GM23338 (cell line): ENCODE measurements around the gene FRMD4A. TPM values are rescaled to one million over a fixed set of nuclear protein-coding genes. Genes with fewer than 3 reads are reported as not detected.

Experiments used
- ATAC-seq: fragments of 200-7000 bp; cut with Tn5 transposase; 3 replicates; pipeline ENCODE4 v1.9.1; 2020
- DNase-seq: peaks from one replicate; pipeline ENCODE4 v3.0.0-alpha.2; 2015; ENCODE audit warnings: low spot score
- H2AFZ ChIP-seq: fragments of 200-600 bp; sonication (generic); 2 replicates; pipeline ENCODE4 v1.8.0; 2016; ENCODE audit warnings: antibody characterized with exemption, mild to moderate bottlenecking, moderate library complexity
- H3F3A ChIP-seq: fragments of 200-600 bp; sonication (generic); replicated peaks from 2 replicates; pipeline ENCODE4 v1.8.0; 2017; ENCODE audit warnings: antibody characterized with exemption, mixed run types, low read depth
- H3K27ac ChIP-seq: fragments of 200-600 bp; sonication (generic); 2 replicates; pipeline ENCODE4 v1.6.1; 2016; ENCODE audit warnings: low read depth
- H3K27me3 ChIP-seq: fragments of 200-600 bp; sonication (generic); 2 replicates; pipeline ENCODE4 v1.8.0; 2016; ENCODE audit warnings: mild to moderate bottlenecking, mixed run types, moderate library complexity; ENCODE audit not compliant: insufficient read depth
- H3K36me3 ChIP-seq: fragments of 200-600 bp; sonication (generic); 2 replicates; pipeline ENCODE4 v1.8.0; 2016; ENCODE audit warnings: mild to moderate bottlenecking; ENCODE audit not compliant: insufficient read depth
- H3K4me1 ChIP-seq: fragments of 200-600 bp; sonication (generic); 2 replicates; pipeline ENCODE4 v1.8.0; 2016; ENCODE audit warnings: mild to moderate bottlenecking, moderate library complexity; ENCODE audit not compliant: insufficient read depth
- H3K4me2 ChIP-seq: fragments of 200-600 bp; sonication (generic); 2 replicates; pipeline ENCODE4 v1.7.1; 2017; ENCODE audit warnings: mixed run types
- H3K4me3 ChIP-seq: fragments of 200-600 bp; sonication (generic); 2 replicates; pipeline ENCODE4 v1.6.1; 2016; ENCODE audit warnings: mixed run types
- H3K79me2 ChIP-seq: fragments of 200-600 bp; sonication (generic); replicated peaks from 2 replicates; pipeline ENCODE4 v1.8.0; 2017; ENCODE audit warnings: mild to moderate bottlenecking; ENCODE audit not compliant: insufficient read depth
- H3K9me2 ChIP-seq: fragments of 200-600 bp; sonication (generic); 2 replicates; pipeline ENCODE4 v1.8.0; 2017; ENCODE audit not compliant: insufficient read depth
- H4K20me1 ChIP-seq: fragments of 200-600 bp; sonication (generic); replicated peaks from 2 replicates; pipeline ENCODE4 v1.8.0; 2017; ENCODE audit warnings: mild to moderate bottlenecking; ENCODE audit not compliant: insufficient read depth
- H3K27ac Mint-ChIP-seq: 2 replicates; pipeline ENCODE4 v1.8.0; 2020; ENCODE audit warnings: inconsistent platforms, mild to moderate bottlenecking, moderate library complexity, mixed read lengths
- H3K27me3 Mint-ChIP-seq: 3 replicates; pipeline ENCODE4 v1.8.0; 2022; ENCODE audit warnings: low read depth, mild to moderate bottlenecking, moderate library complexity, mixed read lengths, inconsistent platforms; ENCODE audit not compliant: insufficient read depth, poor library complexity
- H3K36me3 Mint-ChIP-seq: 3 replicates; pipeline ENCODE4 v1.8.0; 2021; ENCODE audit warnings: low read depth, mild to moderate bottlenecking, inconsistent platforms, moderate library complexity, mixed read lengths
- H3K4me1 Mint-ChIP-seq: 3 replicates; pipeline ENCODE4 v1.8.0; 2020; ENCODE audit warnings: mild to moderate bottlenecking, inconsistent platforms, mixed read lengths
- H3K4me3 Mint-ChIP-seq: 3 replicates; pipeline ENCODE4 v1.8.0; 2021; ENCODE audit warnings: moderate library complexity, mild to moderate bottlenecking, inconsistent platforms, mixed read lengths
- H3K9me3 Mint-ChIP-seq: 3 replicates; pipeline ENCODE4 v1.8.0; 2020; ENCODE audit warnings: moderate library complexity, mild to moderate bottlenecking, inconsistent platforms, mixed read lengths
- CREB1 ChIP-seq: fragments of 250-450 bp; sonication (Bioruptor Pico); IDR thresholded peaks from 2 replicates; pipeline ENCODE4 v1.5.0; 2020; ENCODE audit warnings: low read depth, mild to moderate bottlenecking, moderate library complexity
- EZH2 ChIP-seq: fragments of 200-600 bp; sonication (generic); IDR thresholded peaks from one replicate; pipeline ENCODE4 v1.8.0; 2017; ENCODE audit warnings: antibody characterized with exemption, mild to moderate bottlenecking, low read depth; ENCODE audit not compliant: unreplicated experiment
- EZH2phosphoT487 ChIP-seq: fragments of 200-600 bp; sonication (generic); IDR thresholded peaks from one replicate; pipeline ENCODE4 v1.8.1; 2018; ENCODE audit warnings: antibody characterized with exemption; ENCODE audit not compliant: unreplicated experiment
- JUNB ChIP-seq: IDR thresholded peaks from one replicate; pipeline ENCODE4 v1.6.1; 2016; ENCODE audit warnings: antibody characterized with exemption; ENCODE audit not compliant: unreplicated experiment
- NANOG ChIP-seq: IDR thresholded peaks from 2 replicates; pipeline ENCODE4 v1.6.1; 2016; ENCODE audit warnings: antibody characterized with exemption, borderline replicate concordance
- POLR2AphosphoS5 ChIP-seq: IDR thresholded peaks from 2 replicates; pipeline ENCODE4 v1.6.1; 2016; ENCODE audit warnings: antibody characterized with exemption, low read depth
- STAT1 ChIP-seq: IDR thresholded peaks from one replicate; pipeline ENCODE4 v1.6.1; 2016; ENCODE audit warnings: antibody characterized with exemption; ENCODE audit not compliant: unreplicated experiment
- ZNF114 ChIP-seq: fragments of 250-450 bp; sonication (Bioruptor Pico); IDR thresholded peaks from 2 replicates; pipeline ENCODE4 v1.5.0; 2020; ENCODE audit warnings: mild to moderate bottlenecking, moderate library complexity
- ZNF331 ChIP-seq: fragments of 250-450 bp; sonication (Bioruptor Pico); IDR thresholded peaks from 2 replicates; pipeline ENCODE4 v1.5.0; 2020; ENCODE audit warnings: low read depth, mild to moderate bottlenecking, moderate library complexity
- polyA plus RNA-seq: library from polyadenylated mRNA; unstranded; fragments of >200 nt; fragmentation: Nextera tagmentation; extraction: Ambion mirVana; gene quantifications from 2 replicates; pipeline ENCODE4 v1.2.1, GENCODE V29; 2016
- total RNA-seq: library from RNA; depleted of rRNA; stranded (reverse); fragments of >200 nt; shearing (Covaris generic); gene quantifications from 2 replicates; pipeline ENCODE4 v1.2.3, GENCODE V29; 2014
- TF ChIP-seq, protein P1 (sequence below): IDR thresholded peaks from 2 replicates; pipeline ENCODE4 v1.6.1; 2016; ENCODE audit warnings: antibody characterized with exemption
- TF ChIP-seq, protein P2 (sequence below), 2 experiments: fragments of 200-600 bp in 1 of 2; sonication (generic) in 1 of 2; conservative IDR thresholded peaks; 2 replicates each; pipeline versions ENCODE4 v1.5.1 to v1.6.1; 2016 to 2017; ENCODE audit warnings: antibody characterized with exemption in 2 of 2, low read depth in 2 of 2, mild to moderate bottlenecking in 2 of 2, moderate library complexity in 1 of 2
- TF ChIP-seq, protein P3 (sequence below): IDR thresholded peaks from one replicate; pipeline ENCODE4 v1.6.1; 2018; ENCODE audit warnings: antibody characterized with exemption; ENCODE audit not compliant: unreplicated experiment
- TF ChIP-seq, protein P4 (sequence below): fragments of 250-450 bp; sonication (Bioruptor Pico); IDR thresholded peaks from 2 replicates; pipeline ENCODE4 v1.5.0; 2020; ENCODE audit warnings: mild to moderate bottlenecking, moderate library complexity

Gene FRMD4A
- total and polyA plus RNA-seq, 2 experiments from 2014 or later, result 14.0 to 20.1 TPM

DNA sequence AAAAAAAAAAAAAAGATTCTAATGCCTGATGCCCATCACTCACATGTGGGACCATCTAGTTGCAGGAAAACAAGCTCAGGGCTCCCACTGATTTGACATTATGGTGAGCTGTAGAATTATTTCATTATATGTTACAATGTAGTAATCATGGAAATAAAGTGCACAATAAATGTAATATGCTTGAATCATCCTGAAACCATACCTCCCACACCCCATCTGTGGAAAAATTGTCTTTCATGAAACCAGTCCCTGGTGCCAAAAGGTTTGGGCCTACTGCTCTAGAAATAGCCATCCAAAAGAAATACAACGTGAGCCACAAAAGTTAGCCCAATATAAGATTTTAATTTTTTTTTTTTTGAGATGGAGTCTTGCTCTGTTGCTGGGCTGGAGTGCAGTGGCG is 478.8 kb downstream of the FRMD4A start:
- no peak for ATAC-seq
- Histone ChIP-seq H3K9me2 (no peaks in the 10 kb centered on the region), H3K79me2 (0 out of 2 replicates have a peak, but pooled peaks cover 5% of the 10 kb centered on the region), H3K36me3 (no peaks in the 10 kb centered on the region), H2AFZ (no peak overlapping the region), H3K27ac (no peak overlapping the region), H3K4me3 (no peak overlapping the region), H3K4me2 (no peak overlapping the region), H3K27me3 (no peaks in the 10 kb centered on the region), H3F3A (no peaks in the 10 kb centered on the region), H3K4me1 (peaks cover 13% of the 10 kb centered on the region), H4K20me1 (0 out of 2 replicates have a peak, but pooled peaks cover 3% of the 10 kb centered on the region)
- Mint-ChIP-seq H3K9me3 (no peaks in the 10 kb centered on the region), H3K4me3 (no peak overlapping the region), H3K27me3 (peaks cover 13% of the 10 kb centered on the region), H3K27ac (no peak overlapping the region), H3K36me3 (no peaks in the 10 kb centered on the region; the same call in 2 of the 3 replicates), H3K4me1 (peaks cover 24% of the 10 kb centered on the region)
- TF ChIP-seq STAT1, result no peak
- TF ChIP-seq, protein P1, sequence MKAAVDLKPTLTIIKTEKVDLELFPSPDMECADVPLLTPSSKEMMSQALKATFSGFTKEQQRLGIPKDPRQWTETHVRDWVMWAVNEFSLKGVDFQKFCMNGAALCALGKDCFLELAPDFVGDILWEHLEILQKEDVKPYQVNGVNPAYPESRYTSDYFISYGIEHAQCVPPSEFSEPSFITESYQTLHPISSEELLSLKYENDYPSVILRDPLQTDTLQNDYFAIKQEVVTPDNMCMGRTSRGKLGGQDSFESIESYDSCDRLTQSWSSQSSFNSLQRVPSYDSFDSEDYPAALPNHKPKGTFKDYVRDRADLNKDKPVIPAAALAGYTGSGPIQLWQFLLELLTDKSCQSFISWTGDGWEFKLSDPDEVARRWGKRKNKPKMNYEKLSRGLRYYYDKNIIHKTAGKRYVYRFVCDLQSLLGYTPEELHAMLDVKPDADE, result no peak
- no peak for TF ChIP-seq NANOG
- no peak for TF ChIP-seq POLR2AphosphoS5
- TF ChIP-seq EZH2, result no peak
- TF ChIP-seq, protein P2, sequence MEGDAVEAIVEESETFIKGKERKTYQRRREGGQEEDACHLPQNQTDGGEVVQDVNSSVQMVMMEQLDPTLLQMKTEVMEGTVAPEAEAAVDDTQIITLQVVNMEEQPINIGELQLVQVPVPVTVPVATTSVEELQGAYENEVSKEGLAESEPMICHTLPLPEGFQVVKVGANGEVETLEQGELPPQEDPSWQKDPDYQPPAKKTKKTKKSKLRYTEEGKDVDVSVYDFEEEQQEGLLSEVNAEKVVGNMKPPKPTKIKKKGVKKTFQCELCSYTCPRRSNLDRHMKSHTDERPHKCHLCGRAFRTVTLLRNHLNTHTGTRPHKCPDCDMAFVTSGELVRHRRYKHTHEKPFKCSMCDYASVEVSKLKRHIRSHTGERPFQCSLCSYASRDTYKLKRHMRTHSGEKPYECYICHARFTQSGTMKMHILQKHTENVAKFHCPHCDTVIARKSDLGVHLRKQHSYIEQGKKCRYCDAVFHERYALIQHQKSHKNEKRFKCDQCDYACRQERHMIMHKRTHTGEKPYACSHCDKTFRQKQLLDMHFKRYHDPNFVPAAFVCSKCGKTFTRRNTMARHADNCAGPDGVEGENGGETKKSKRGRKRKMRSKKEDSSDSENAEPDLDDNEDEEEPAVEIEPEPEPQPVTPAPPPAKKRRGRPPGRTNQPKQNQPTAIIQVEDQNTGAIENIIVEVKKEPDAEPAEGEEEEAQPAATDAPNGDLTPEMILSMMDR (conservative IDR thresholded peaks at IDR 0.05; ENCODE audit: low read depth in 2 of 2), result no peak
- TF ChIP-seq ZNF331 (CRISPR knock-in tag), result no peak
- no peak for TF ChIP-seq EZH2phosphoT487
- TF ChIP-seq, protein P3, sequence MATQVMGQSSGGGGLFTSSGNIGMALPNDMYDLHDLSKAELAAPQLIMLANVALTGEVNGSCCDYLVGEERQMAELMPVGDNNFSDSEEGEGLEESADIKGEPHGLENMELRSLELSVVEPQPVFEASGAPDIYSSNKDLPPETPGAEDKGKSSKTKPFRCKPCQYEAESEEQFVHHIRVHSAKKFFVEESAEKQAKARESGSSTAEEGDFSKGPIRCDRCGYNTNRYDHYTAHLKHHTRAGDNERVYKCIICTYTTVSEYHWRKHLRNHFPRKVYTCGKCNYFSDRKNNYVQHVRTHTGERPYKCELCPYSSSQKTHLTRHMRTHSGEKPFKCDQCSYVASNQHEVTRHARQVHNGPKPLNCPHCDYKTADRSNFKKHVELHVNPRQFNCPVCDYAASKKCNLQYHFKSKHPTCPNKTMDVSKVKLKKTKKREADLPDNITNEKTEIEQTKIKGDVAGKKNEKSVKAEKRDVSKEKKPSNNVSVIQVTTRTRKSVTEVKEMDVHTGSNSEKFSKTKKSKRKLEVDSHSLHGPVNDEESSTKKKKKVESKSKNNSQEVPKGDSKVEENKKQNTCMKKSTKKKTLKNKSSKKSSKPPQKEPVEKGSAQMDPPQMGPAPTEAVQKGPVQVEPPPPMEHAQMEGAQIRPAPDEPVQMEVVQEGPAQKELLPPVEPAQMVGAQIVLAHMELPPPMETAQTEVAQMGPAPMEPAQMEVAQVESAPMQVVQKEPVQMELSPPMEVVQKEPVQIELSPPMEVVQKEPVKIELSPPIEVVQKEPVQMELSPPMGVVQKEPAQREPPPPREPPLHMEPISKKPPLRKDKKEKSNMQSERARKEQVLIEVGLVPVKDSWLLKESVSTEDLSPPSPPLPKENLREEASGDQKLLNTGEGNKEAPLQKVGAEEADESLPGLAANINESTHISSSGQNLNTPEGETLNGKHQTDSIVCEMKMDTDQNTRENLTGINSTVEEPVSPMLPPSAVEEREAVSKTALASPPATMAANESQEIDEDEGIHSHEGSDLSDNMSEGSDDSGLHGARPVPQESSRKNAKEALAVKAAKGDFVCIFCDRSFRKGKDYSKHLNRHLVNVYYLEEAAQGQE, result no peak
- no peak for TF ChIP-seq CREB1 (CRISPR knock-in tag)
- TF ChIP-seq, protein P4, sequence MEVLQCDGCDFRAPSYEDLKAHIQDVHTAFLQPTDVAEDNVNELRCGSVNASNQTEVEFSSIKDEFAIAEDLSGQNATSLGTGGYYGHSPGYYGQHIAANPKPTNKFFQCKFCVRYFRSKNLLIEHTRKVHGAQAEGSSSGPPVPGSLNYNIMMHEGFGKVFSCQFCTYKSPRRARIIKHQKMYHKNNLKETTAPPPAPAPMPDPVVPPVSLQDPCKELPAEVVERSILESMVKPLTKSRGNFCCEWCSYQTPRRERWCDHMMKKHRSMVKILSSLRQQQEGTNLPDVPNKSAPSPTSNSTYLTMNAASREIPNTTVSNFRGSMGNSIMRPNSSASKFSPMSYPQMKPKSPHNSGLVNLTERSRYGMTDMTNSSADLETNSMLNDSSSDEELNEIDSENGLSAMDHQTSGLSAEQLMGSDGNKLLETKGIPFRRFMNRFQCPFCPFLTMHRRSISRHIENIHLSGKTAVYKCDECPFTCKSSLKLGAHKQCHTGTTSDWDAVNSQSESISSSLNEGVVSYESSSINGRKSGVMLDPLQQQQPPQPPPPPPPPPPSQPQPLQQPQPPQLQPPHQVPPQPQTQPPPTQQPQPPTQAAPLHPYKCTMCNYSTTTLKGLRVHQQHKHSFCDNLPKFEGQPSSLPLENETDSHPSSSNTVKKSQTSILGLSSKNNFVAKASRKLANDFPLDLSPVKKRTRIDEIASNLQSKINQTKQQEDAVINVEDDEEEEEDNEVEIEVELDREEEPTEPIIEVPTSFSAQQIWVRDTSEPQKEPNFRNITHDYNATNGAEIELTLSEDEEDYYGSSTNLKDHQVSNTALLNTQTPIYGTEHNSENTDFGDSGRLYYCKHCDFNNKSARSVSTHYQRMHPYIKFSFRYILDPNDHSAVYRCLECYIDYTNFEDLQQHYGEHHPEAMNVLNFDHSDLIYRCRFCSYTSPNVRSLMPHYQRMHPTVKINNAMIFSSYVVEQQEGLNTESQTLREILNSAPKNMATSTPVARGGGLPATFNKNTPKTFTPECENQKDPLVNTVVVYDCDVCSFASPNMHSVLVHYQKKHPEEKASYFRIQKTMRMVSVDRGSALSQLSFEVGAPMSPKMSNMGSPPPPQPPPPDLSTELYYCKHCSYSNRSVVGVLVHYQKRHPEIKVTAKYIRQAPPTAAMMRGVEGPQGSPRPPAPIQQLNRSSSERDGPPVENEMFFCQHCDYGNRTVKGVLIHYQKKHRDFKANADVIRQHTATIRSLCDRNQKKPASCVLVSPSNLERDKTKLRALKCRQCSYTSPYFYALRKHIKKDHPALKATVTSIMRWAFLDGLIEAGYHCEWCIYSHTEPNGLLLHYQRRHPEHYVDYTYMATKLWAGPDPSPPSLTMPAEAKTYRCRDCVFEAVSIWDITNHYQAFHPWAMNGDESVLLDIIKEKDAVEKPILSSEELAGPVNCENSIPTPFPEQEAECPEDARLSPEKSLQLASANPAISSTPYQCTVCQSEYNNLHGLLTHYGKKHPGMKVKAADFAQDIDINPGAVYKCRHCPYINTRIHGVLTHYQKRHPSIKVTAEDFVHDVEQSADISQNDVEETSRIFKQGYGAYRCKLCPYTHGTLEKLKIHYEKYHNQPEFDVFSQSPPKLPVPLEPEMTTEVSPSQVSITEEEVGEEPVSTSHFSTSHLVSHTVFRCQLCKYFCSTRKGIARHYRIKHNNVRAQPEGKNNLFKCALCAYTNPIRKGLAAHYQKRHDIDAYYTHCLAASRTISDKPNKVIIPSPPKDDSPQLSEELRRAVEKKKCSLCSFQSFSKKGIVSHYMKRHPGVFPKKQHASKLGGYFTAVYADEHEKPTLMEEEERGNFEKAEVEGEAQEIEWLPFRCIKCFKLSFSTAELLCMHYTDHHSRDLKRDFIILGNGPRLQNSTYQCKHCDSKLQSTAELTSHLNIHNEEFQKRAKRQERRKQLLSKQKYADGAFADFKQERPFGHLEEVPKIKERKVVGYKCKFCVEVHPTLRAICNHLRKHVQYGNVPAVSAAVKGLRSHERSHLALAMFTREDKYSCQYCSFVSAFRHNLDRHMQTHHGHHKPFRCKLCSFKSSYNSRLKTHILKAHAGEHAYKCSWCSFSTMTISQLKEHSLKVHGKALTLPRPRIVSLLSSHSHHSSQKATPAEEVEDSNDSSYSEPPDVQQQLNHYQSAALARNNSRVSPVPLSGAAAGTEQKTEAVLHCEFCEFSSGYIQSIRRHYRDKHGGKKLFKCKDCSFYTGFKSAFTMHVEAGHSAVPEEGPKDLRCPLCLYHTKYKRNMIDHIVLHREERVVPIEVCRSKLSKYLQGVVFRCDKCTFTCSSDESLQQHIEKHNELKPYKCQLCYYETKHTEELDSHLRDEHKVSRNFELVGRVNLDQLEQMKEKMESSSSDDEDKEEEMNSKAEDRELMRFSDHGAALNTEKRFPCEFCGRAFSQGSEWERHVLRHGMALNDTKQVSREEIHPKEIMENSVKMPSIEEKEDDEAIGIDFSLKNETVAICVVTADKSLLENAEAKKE (CRISPR knock-in tag), result no peak
- TF ChIP-seq ZNF114 (CRISPR knock-in tag), result no peak
- TF ChIP-seq JUNB, result no peak
- DNase-seq, result no peak
